DOHH2 (cell line): Measurements from ENCODE around the gene TTC34.

ENCODE experiments used
- H3F3A ChIP-seq: fragments of 200-600 bp; sonication (generic), shearing (Covaris generic); 2 replicates; pipeline ENCODE4 v1.6.0; 2016; ENCODE audit warnings: antibody characterized with exemption, mild to moderate bottlenecking; ENCODE audit not compliant: control insufficient read depth, insufficient read depth
- H3K27ac ChIP-seq: fragments of 200-600 bp; sonication (generic); 2 replicates; pipeline ENCODE4 v1.5.1; 2014; ENCODE audit warnings: low read depth, mild to moderate bottlenecking, low read length, moderate library complexity
- H3K27me3 ChIP-seq: fragments of 200-600 bp; sonication (generic); 2 replicates; pipeline ENCODE4 v1.6.1; 2014; ENCODE audit warnings: mild to moderate bottlenecking, low read length, mixed read lengths; ENCODE audit not compliant: control insufficient read depth
- H3K36me3 ChIP-seq: fragments of 200-600 bp; sonication (generic); 2 replicates; pipeline ENCODE4 v1.6.1; 2014; ENCODE audit warnings: mild to moderate bottlenecking, low read length, moderate library complexity, mixed read lengths; ENCODE audit not compliant: control insufficient read depth
- H3K4me1 ChIP-seq: fragments of 200-600 bp; sonication (generic); 2 replicates; pipeline ENCODE4 v1.6.1; 2014; ENCODE audit warnings: mild to moderate bottlenecking, low read length, mixed read lengths; ENCODE audit not compliant: control insufficient read depth
- H3K4me2 ChIP-seq: fragments of 200-600 bp; sonication (generic); 2 replicates; pipeline ENCODE4 v1.6.0; 2014; ENCODE audit warnings: mild to moderate bottlenecking, low read length, moderate library complexity
- H3K4me3 ChIP-seq: fragments of 200-600 bp; sonication (generic); 2 replicates; pipeline ENCODE4 v1.5.1; 2014; ENCODE audit warnings: mild to moderate bottlenecking, low read length, mixed read lengths
- H3K79me2 ChIP-seq: fragments of 200-600 bp; sonication (generic); 2 replicates; pipeline ENCODE4 v1.6.1; 2014; ENCODE audit warnings: mild to moderate bottlenecking, low read length, mixed read lengths; ENCODE audit not compliant: control insufficient read depth
- H3K9me2 ChIP-seq: fragments of 200-600 bp; sonication (generic); replicated peaks from 2 replicates; pipeline ENCODE4 v1.6.1; 2014; ENCODE audit warnings: mild to moderate bottlenecking, low read length, mixed read lengths; ENCODE audit not compliant: control insufficient read depth
- H3K9me3 ChIP-seq: fragments of 200-600 bp; sonication (generic); 2 replicates; pipeline ENCODE4 v1.6.1; 2014; ENCODE audit warnings: antibody characterized with exemption, low read length, mixed read lengths; ENCODE audit not compliant: control insufficient read depth, insufficient read depth
- H4K20me1 ChIP-seq: fragments of 200-600 bp; sonication (generic); 2 replicates; pipeline ENCODE4 v1.6.0; 2014; ENCODE audit warnings: low read depth, mild to moderate bottlenecking, antibody characterized with exemption, low read length, moderate library complexity; ENCODE audit not compliant: control insufficient read depth, insufficient read depth
- EZH2phosphoT487 ChIP-seq: fragments of 200-600 bp; sonication (generic); IDR thresholded peaks from 2 replicates; pipeline ENCODE4 v1.6.1; 2017; ENCODE audit warnings: borderline replicate concordance, mild to moderate bottlenecking, antibody characterized with exemption, low read length, moderate library complexity, mixed read lengths
- TF ChIP-seq, protein P1 (sequence below): fragments of 200-600 bp; sonication (generic); IDR thresholded peaks from one replicate; pipeline ENCODE4 v1.5.1; 2014; ENCODE audit warnings: antibody characterized with exemption, mild to moderate bottlenecking, low read depth, low read length; ENCODE audit not compliant: poor library complexity, severe bottlenecking

Gene TTC34

GRCh38 chr1:2640626-2641025 is 160.9 kb downstream of the TTC34 start:
- TF ChIP-seq EZH2phosphoT487, result no peak
- TF ChIP-seq, protein P1, sequence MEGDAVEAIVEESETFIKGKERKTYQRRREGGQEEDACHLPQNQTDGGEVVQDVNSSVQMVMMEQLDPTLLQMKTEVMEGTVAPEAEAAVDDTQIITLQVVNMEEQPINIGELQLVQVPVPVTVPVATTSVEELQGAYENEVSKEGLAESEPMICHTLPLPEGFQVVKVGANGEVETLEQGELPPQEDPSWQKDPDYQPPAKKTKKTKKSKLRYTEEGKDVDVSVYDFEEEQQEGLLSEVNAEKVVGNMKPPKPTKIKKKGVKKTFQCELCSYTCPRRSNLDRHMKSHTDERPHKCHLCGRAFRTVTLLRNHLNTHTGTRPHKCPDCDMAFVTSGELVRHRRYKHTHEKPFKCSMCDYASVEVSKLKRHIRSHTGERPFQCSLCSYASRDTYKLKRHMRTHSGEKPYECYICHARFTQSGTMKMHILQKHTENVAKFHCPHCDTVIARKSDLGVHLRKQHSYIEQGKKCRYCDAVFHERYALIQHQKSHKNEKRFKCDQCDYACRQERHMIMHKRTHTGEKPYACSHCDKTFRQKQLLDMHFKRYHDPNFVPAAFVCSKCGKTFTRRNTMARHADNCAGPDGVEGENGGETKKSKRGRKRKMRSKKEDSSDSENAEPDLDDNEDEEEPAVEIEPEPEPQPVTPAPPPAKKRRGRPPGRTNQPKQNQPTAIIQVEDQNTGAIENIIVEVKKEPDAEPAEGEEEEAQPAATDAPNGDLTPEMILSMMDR, result no peak
- Histone ChIP-seq H3K4me3 (no peak overlapping the region), H3K27ac (no peak overlapping the region), H3K36me3 (no peaks in the 10 kb centered on the region), H3K4me2 (no peak overlapping the region), H3K4me1 (peaks cover 11% of the 10 kb centered on the region), H3K9me2 (no peaks in the 10 kb centered on the region), H3F3A (no peaks in the 10 kb centered on the region), H3K27me3 (no peaks in the 10 kb centered on the region), H3K79me2 (peaks cover 3% of the 10 kb centered on the region; the same call in 1 of the 2 replicates), H3K9me3 (peaks cover 14% of the 10 kb centered on the region), H4K20me1 (no peaks in the 10 kb centered on the region)

DNA sequence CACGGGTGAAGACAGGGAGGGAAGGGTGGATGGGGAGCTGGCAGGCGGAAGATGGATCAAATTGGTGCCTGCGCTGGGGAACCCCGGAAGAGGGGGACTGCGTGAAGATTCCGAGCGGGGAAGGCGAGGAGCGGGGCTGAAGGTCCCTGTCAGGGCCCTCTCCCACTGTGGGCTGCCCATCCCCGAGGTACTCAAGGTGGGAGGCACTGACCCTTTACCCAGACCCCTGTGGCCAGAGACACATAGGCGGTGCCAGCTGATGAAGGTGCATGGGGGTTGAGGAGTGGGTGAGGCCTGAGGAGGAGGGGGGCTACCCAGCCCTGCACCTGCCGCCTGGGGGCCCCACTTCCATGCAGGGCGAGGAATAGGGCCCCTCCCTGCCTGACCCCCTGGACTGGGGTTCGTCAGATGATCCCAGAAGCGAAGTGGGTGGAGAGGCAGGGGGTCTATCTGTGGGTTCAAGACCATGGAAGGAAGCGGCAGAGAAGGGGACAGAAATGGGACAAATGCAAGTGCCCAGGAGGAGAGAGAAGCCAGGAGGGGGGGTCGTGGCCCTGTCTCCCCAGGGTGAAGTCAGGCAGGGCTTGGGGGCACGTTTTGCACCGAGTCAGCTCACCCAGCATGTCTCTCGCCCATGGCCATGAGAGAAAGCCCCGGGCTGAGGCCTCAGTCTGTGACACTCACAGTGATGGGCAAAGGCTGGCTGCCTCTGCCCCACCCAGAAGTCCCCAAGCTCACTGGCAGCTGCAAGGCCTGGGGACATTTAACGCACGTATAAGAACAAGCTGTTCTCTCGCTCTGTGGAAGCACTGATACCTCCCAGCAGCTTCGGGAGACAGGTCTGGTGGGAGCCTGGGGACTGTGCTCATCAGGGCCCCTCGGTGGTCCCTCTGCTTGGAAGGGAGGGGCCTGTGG is 161.6 kb downstream of the TTC34 start:
- H3K27me3 ChIP-seq, result no peaks in the 10 kb centered on the region
- TF ChIP-seq, protein P1, result no peak
- TF ChIP-seq EZH2phosphoT487, result no peak

DNA sequence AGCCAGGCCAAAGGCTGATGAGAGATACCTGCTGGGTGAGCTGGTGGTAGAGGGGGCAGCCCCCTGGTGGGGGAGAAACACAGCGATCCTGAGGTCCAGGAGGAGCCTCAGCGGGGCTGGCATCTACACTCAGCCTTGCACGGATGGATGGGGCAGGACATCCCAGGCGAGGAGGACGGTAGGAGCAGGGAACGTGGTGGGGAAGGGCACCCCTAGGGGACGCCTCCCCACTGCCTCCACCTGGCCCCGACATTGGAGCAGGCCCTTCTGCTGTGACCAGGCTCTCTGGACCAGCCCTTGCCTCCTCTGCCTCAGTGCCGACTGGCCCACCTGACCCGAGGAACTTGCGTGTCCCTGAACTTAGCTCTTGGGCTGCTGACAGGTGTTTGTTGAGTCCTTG is 162.3 kb downstream of the TTC34 start:
- Histone ChIP-seq H3K4me3 (no peak overlapping the region), H3K27me3 (no peaks in the 10 kb centered on the region), H3K9me2 (no peaks in the 10 kb centered on the region), H3K36me3 (no peaks in the 10 kb centered on the region), H3F3A (no peaks in the 10 kb centered on the region), H4K20me1 (no peaks in the 10 kb centered on the region), H3K4me1 (peaks cover 11% of the 10 kb centered on the region), H3K79me2 (peaks cover 3% of the 10 kb centered on the region; the same call in 1 of the 2 replicates), H3K27ac (no peak overlapping the region), H3K9me3 (peaks cover 14% of the 10 kb centered on the region), H3K4me2 (no peak overlapping the region)
- TF ChIP-seq EZH2phosphoT487, result no peak
- TF ChIP-seq, protein P1, result no peak

More for the DNA sequence above, 161.6 kb downstream of the TTC34 start:
- Histone ChIP-seq H3K36me3 (no peaks in the 10 kb centered on the region), H3K4me1 (peaks cover 11% of the 10 kb centered on the region), H3K79me2 (peaks cover 3% of the 10 kb centered on the region; the same call in 1 of the 2 replicates), H3K4me3 (no peak overlapping the region), H3K27ac (no peak overlapping the region), H3K4me2 (no peak overlapping the region), H3K9me2 (no peaks in the 10 kb centered on the region), H3K9me3 (peaks cover 14% of the 10 kb centered on the region), H4K20me1 (no peaks in the 10 kb centered on the region), H3F3A (no peaks in the 10 kb centered on the region)
